GM12878 (cell line): ENCODE data around the gene ACTG1. TPM values are rescaled to one million over a fixed set of nuclear protein-coding genes. Genes with fewer than 3 reads are reported as not detected.

Experiments
- ATAC-seq: fragments of 200-7000 bp; cut with Tn5 transposase; 3 replicates; pipeline ENCODE4 v1.9.1; 2020; ENCODE audit warnings: mild to moderate bottlenecking, moderate library complexity
- BruUV-seq: library from RNA; stranded (reverse); fragments of 400-500 nt; replicated peaks from 2 replicates; lab custom pipeline; 2021; lab: Mats Ljungman, UMichigan
- CTCF ChIA-PET: fragments of 300-600 bp; sonication (Branson Sonifier 250); formaldehyde crosslinking; extraction: SDS; loops from one replicate; lab custom pipeline; 2021; ENCODE audit warnings: inconsistent platforms; lab: Yijun Ruan, JAX
- POLR2A ChIA-PET: fragments of 350-600 bp; formaldehyde crosslinking; extraction: SDS; loops from one replicate; lab custom pipeline; 2021; ENCODE audit warnings: inconsistent platforms; lab: Charles Lee
- RAD21 ChIA-PET: fragments of 300-600 bp; sonication (Branson Sonifier 250); formaldehyde crosslinking; loops from one replicate; lab custom pipeline; 2023; ENCODE audit warnings: antibody characterized with exemption; ENCODE audit not compliant: unreplicated experiment; lab: Charles Lee
- SMC1A ChIA-PET: fragments of 300-600 bp; sonication (Branson Sonifier 250); formaldehyde crosslinking; loops from one replicate; lab custom pipeline; 2023; ENCODE audit not compliant: unreplicated experiment, uncharacterized antibody; lab: Charles Lee
- DNase-seq: peaks from one replicate; pipeline ENCODE4 v3.0.0-alpha.2; 2011; ENCODE audit warnings: low read depth, low spot score
- FAIRE-seq: peaks from 3 replicates; lab custom pipeline; 2011; peaks lifted over from hg19 to GRCh38; lab: Jason Lieb, UNC
- H2AFZ ChIP-seq: 2 replicates; pipeline ENCODE4 v1.6.0; 2011; ENCODE audit warnings: low read depth, low read length, control low read depth; ENCODE audit not compliant: control insufficient read depth
- H3K27ac ChIP-seq: 2 replicates; pipeline ENCODE4 v1.5.1; 2011; ENCODE audit warnings: control low read depth; ENCODE audit not compliant: control insufficient read depth, insufficient read depth
- H3K27me3 ChIP-seq, 2 experiments: replicated peaks in 1 of 2; 2 replicates each; pipeline versions ENCODE4 v1.6.0 to v1.6.1; 2011; ENCODE audit warnings: low read length in 1 of 2; ENCODE audit not compliant: control insufficient read depth in 2 of 2, insufficient read depth in 2 of 2
- H3K36me3 ChIP-seq, 2 experiments: 2 replicates each; pipeline ENCODE4 v1.5.1; 2011; ENCODE audit warnings: low read length in 1 of 2; ENCODE audit not compliant: control insufficient read depth in 2 of 2, insufficient read depth in 2 of 2
- H3K4me1 ChIP-seq: 2 replicates; pipeline ENCODE4 v1.6.1; 2011; ENCODE audit warnings: mild to moderate bottlenecking, low read length, moderate library complexity, mixed read lengths; ENCODE audit not compliant: control insufficient read depth, insufficient read depth
- H3K4me2 ChIP-seq: 2 replicates; pipeline ENCODE4 v1.6.0; 2011; ENCODE audit warnings: control low read depth; ENCODE audit not compliant: control insufficient read depth, insufficient read depth
- H3K4me3 ChIP-seq: fragments of 200-600 bp; sonication (generic); 2 replicates; pipeline ENCODE4 v1.5.1; 2016
- H3K79me2 ChIP-seq: 2 replicates; pipeline ENCODE4 v1.6.0; 2011; ENCODE audit warnings: low read length; ENCODE audit not compliant: control insufficient read depth, insufficient read depth
- H3K9ac ChIP-seq: 2 replicates; pipeline ENCODE4 v1.8.0; 2011; ENCODE audit warnings: low read length, control low read depth, mixed read lengths; ENCODE audit not compliant: control insufficient read depth, insufficient read depth
- H3K9me3 ChIP-seq: replicated peaks from 3 replicates; pipeline ENCODE4 v1.5.1; 2011; ENCODE audit warnings: mild to moderate bottlenecking, low read length; ENCODE audit not compliant: control insufficient read depth, insufficient read depth
- H4K20me1 ChIP-seq: 2 replicates; pipeline ENCODE4 v1.6.0; 2011; ENCODE audit not compliant: control insufficient read depth, insufficient read depth
- E2F4 ChIP-seq: IDR thresholded peaks from 2 replicates; pipeline ENCODE4 v1.6.1; 2012; ENCODE audit warnings: low read depth, low read length, improper control_type of control experiment
- EED ChIP-seq: sonication (generic); IDR thresholded peaks from 2 replicates; pipeline ENCODE4 v1.6.1; 2016; ENCODE audit warnings: antibody characterized with exemption, low read depth
- ESRRA ChIP-seq: IDR thresholded peaks from 2 replicates; pipeline ENCODE4 v1.6.1; 2012; ENCODE audit warnings: mild to moderate bottlenecking, low read length, improper control_type of control experiment
- EZH2 ChIP-seq: IDR thresholded peaks from 2 replicates; pipeline ENCODE4 v1.6.1; 2012; ENCODE audit warnings: low read depth, mild to moderate bottlenecking, control low read depth, inconsistent platforms, low read length, borderline replicate concordance; ENCODE audit not compliant: control insufficient read depth
- IKZF1 ChIP-seq: fragments of 450-650 bp; conservative IDR thresholded peaks from 2 replicates; pipeline ENCODE4 v1.6.1; 2017; ENCODE audit warnings: antibody characterized with exemption, mild to moderate bottlenecking
- KDM1A ChIP-seq: fragments of 200-600 bp; sonication (generic); IDR thresholded peaks from 2 replicates; pipeline ENCODE4 v1.6.1; 2016; ENCODE audit warnings: borderline replicate concordance
- PML ChIP-seq: IDR thresholded peaks from 2 replicates; pipeline ENCODE4 v1.6.1; 2012; ENCODE audit warnings: low read length, inconsistent platforms
- POLR2A ChIP-seq: IDR thresholded peaks from 2 replicates; pipeline ENCODE4 v1.6.1; 2011; ENCODE audit warnings: low read depth, mild to moderate bottlenecking, low read length
- POLR2AphosphoS5 ChIP-seq: IDR thresholded peaks from 2 replicates; pipeline ENCODE4 v1.6.1; 2011; ENCODE audit warnings: mild to moderate bottlenecking, low read length, inconsistent platforms
- POU2F2 ChIP-seq: IDR thresholded peaks from 3 replicates; pipeline ENCODE4 v1.6.1; 2011; ENCODE audit warnings: low read depth, mild to moderate bottlenecking, low read length, borderline replicate concordance
- TARDBP ChIP-seq: IDR thresholded peaks from 2 replicates; pipeline ENCODE4 v1.6.1; 2016; ENCODE audit warnings: borderline replicate concordance
- USF2 ChIP-seq: IDR thresholded peaks from 2 replicates; pipeline ENCODE4 v1.6.1; 2011; ENCODE audit warnings: low read depth, low read length, improper control_type of control experiment, borderline replicate concordance
- ZBTB33 ChIP-seq: fragments of 450-650 bp; IDR thresholded peaks from 2 replicates; pipeline ENCODE4 v1.6.1; 2017; ENCODE audit warnings: mild to moderate bottlenecking
- ZNF24 ChIP-seq: fragments of 450-650 bp; IDR thresholded peaks from 2 replicates; pipeline ENCODE4 v1.6.1; 2017; ENCODE audit warnings: antibody characterized with exemption, mild to moderate bottlenecking
- WGBS: methylation state at CpG from one replicate; pipeline ENCODE4 v1.1.6; 2016; ENCODE audit warnings: low lambda C conversion rate; ENCODE audit not compliant: insufficient replicate concordance, insufficient coverage; ENCODE audit errors: missing lambda C conversion rate; 5-methylcytosine and 5-hydroxymethylcytosine counted together
- in situ Hi-C: fragments of 300-500 bp; cut with MboI; formaldehyde crosslinking; loops from 9 replicates; pipeline ENCODE4 v1.14.3; 2018; ENCODE audit warnings: mixed read lengths
- intact Hi-C: fragments of 100-400 bp; cut with micrococcal nuclease; formaldehyde crosslinking; loops from one replicate; pipeline ENCODE4 v1.14.2; 2022; ENCODE audit not compliant: unreplicated experiment
- polyA plus RNA-seq, 11 experiments: library from polyadenylated mRNA; depleted of rRNA in 4 of 11; unstranded in 6 of 11; stranded (reverse) in 5 of 11; fragments of >200 nt; fragmentation: Nextera tagmentation in 4 of 11; fragmentation: Illumina TruSeq in 1 of 11; extraction: Ambion mirVana in 4 of 11; extraction: Trizol in 1 of 11; gene quantifications; 1 replicate in 1 of 11; 2 replicates in 10 of 11; pipeline versions ENCODE4 v1.2.1 to v1.2.3, GENCODE V29; 2011 to 2016; ENCODE audit warnings: inconsistent platforms in 2 of 11, missing spikeins in 2 of 11, low read depth in 1 of 11
- total RNA-seq, 4 experiments: library from RNA; depleted of rRNA in 3 of 4; stranded (reverse); fragments of >200 nt in 3 of 4; fragmentation: Illumina TruSeq in 1 of 4; extraction: Trizol in 1 of 4; gene quantifications; 2 replicates each; pipeline versions ENCODE4 v1.2.1 to v1.2.3, GENCODE V29; 2013 to 2021
- TF ChIP-seq, protein P1 (sequence below): fragments of 450-650 bp; IDR thresholded peaks from 2 replicates; pipeline ENCODE4 v1.6.1; 2017; ENCODE audit warnings: antibody characterized with exemption, mild to moderate bottlenecking, moderate library complexity
- TF ChIP-seq, protein P2 (sequence below): fragments of 450-650 bp; formaldehyde crosslinking; IDR thresholded peaks from 2 replicates; pipeline ENCODE4 v1.4.0; 2020; ENCODE audit warnings: mild to moderate bottlenecking, moderate library complexity

The ACTG1 gene
- total and polyA plus RNA-seq, 10 of the 15 experiments (the other 5 are each of a cell fraction or from before 2014, with no cell fraction given): 810 to 6,105 (median 3,650) TPM

DNA sequence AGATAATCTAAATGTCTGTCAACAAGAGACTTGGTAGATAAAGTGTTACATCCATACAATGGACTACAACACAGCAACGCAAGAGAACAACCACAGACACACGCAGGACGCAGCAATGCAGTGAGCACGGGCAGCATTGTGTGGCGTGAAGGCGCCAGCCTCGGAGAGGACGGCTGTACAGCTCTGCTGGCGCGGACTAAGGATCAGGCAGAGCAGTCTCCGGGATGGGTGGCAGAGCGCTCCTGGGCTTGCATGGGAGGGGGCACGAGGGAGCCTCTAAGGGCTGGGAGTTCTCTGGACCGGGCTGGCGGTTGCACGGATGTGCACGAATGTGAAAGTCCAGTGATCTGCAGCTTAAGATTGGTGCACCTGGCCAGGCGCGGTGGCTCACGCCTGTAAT is 34.5 kb downstream of the ACTG1 start:
- ATAC-seq: no peak
- Histone ChIP-seq H3K9ac (no peak overlapping the region), H3K4me2 (no peak overlapping the region), H3K79me2 (no peaks in the 10 kb centered on the region), H3K27ac (no peak overlapping the region), H3K9me3 (no peaks in the 10 kb centered on the region), H3K36me3 (no peaks in the 10 kb centered on the region), H4K20me1 (no peaks in the 10 kb centered on the region), H3K27me3 (peaks cover 2 to 5% of the 10 kb centered on the region in 2 experiments; a peak in 3 of 4 replicates), H2AFZ (no peak overlapping the region), H3K4me1 (no peaks in the 10 kb centered on the region), H3K4me3 (no peak overlapping the region)
- FAIRE-seq: no peak
- SMC1A ChIA-PET: no interaction called here
- DNase-seq: no peak
- CTCF ChIA-PET: no interaction called here
- intact Hi-C loops: no loop called here
- in situ Hi-C loops: loop anchor here (5.0 to 25.0 kb wide), 2 partner anchors 221 to 341 kb away; no protein-coding TSS in a partner anchor
- no TSS peak for BruUV-seq
- 76% methylated on average over 20 of the region's 20 CpGs for WGBS
- POLR2A ChIA-PET: no interaction called here
- RAD21 ChIA-PET: no interaction called here
- no peak for TF ChIP-seq POLR2A
- TF ChIP-seq POU2F2: no peak
- no peak for TF ChIP-seq IKZF1
- no peak for TF ChIP-seq ESRRA
- no peak for TF ChIP-seq TARDBP
- no peak for TF ChIP-seq ZBTB33
- no peak for TF ChIP-seq E2F4
- TF ChIP-seq EED: no peak
- no peak for TF ChIP-seq ZNF24
- TF ChIP-seq POLR2AphosphoS5: no peak
- TF ChIP-seq KDM1A: no peak
- TF ChIP-seq EZH2: no peak
- TF ChIP-seq, protein P1, sequence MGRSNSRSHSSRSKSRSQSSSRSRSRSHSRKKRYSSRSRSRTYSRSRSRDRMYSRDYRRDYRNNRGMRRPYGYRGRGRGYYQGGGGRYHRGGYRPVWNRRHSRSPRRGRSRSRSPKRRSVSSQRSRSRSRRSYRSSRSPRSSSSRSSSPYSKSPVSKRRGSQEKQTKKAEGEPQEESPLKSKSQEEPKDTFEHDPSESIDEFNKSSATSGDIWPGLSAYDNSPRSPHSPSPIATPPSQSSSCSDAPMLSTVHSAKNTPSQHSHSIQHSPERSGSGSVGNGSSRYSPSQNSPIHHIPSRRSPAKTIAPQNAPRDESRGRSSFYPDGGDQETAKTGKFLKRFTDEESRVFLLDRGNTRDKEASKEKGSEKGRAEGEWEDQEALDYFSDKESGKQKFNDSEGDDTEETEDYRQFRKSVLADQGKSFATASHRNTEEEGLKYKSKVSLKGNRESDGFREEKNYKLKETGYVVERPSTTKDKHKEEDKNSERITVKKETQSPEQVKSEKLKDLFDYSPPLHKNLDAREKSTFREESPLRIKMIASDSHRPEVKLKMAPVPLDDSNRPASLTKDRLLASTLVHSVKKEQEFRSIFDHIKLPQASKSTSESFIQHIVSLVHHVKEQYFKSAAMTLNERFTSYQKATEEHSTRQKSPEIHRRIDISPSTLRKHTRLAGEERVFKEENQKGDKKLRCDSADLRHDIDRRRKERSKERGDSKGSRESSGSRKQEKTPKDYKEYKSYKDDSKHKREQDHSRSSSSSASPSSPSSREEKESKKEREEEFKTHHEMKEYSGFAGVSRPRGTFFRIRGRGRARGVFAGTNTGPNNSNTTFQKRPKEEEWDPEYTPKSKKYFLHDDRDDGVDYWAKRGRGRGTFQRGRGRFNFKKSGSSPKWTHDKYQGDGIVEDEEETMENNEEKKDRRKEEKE: no peak
- TF ChIP-seq, protein P2, sequence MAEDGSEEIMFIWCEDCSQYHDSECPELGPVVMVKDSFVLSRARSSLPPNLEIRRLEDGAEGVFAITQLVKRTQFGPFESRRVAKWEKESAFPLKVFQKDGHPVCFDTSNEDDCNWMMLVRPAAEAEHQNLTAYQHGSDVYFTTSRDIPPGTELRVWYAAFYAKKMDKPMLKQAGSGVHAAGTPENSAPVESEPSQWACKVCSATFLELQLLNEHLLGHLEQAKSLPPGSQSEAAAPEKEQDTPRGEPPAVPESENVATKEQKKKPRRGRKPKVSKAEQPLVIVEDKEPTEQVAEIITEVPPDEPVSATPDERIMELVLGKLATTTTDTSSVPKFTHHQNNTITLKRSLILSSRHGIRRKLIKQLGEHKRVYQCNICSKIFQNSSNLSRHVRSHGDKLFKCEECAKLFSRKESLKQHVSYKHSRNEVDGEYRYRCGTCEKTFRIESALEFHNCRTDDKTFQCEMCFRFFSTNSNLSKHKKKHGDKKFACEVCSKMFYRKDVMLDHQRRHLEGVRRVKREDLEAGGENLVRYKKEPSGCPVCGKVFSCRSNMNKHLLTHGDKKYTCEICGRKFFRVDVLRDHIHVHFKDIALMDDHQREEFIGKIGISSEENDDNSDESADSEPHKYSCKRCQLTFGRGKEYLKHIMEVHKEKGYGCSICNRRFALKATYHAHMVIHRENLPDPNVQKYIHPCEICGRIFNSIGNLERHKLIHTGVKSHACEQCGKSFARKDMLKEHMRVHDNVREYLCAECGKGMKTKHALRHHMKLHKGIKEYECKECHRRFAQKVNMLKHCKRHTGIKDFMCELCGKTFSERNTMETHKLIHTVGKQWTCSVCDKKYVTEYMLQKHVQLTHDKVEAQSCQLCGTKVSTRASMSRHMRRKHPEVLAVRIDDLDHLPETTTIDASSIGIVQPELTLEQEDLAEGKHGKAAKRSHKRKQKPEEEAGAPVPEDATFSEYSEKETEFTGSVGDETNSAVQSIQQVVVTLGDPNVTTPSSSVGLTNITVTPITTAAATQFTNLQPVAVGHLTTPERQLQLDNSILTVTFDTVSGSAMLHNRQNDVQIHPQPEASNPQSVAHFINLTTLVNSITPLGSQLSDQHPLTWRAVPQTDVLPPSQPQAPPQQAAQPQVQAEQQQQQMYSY: no peak
- no peak for TF ChIP-seq PML
- TF ChIP-seq USF2: no peak
